Glomerular visceral epithelial cell (primary cell): ENCODE results near the gene ZNF586.
"Not testable (repeated sequence)": the region's sequence is repeated elsewhere in the genome, so short reads cannot be mapped to it uniquely, and the experiment has no call there.

Experiments
- DNase-seq: peaks from one replicate; pipeline ENCODE4 v3.0.0-alpha.2; 2016; ENCODE audit errors: extremely low spot score

ZNF586 gene

GRCh38 chr19:57823608-57824007 is 54.1 kb downstream of the ZNF586 start:
- not testable (repeated sequence) for DNase-seq

GRCh38 chr19:57825511-57825910 is 56.0 kb downstream of the ZNF586 start:
- no peak for DNase-seq

GRCh38 chr19:57829316-57829715 is 59.8 kb downstream of the ZNF586 start:
- no peak for DNase-seq

- peak; percentile 20 for DNase-seq
These were observed 60.7 kb downstream of the ZNF586 start, which contains the start of gene ZNF587B for GRCh38 chr19:57830071-57830602. Gene ZNF587B, plus strand, starts transcription at chr19:57830299. Its CDS starts 230 bp downstream, at chr19:57830529.
